CD14-positive monocyte (primary cell): ENCODE data around the gene FLRT1. TPM values are rescaled to one million over a fixed set of nuclear protein-coding genes. Genes with fewer than 3 reads are reported as not detected.

Experiments
- DNase-seq, 3 donors: peaks; one replicate each; pipeline ENCODE4 v3.0.0-alpha.2; 2011 to 2022
- H2AFZ ChIP-seq: 2 replicates; pipeline ENCODE4 v1.6.0; 2012; ENCODE audit warnings: mild to moderate bottlenecking, low read depth, low read length, inconsistent platforms; ENCODE audit not compliant: insufficient read depth, poor library complexity, severe bottlenecking
- H3K27ac ChIP-seq, 2 donors: 1 replicate in 1 of 2; 2 replicates in 1 of 2; pipeline ENCODE4 v1.5.1; 2012 to 2013; ENCODE audit warnings: low read length in 2 of 2, control low read depth in 1 of 2, inconsistent platforms in 1 of 2, low read depth in 1 of 2, mild to moderate bottlenecking in 1 of 2
- H3K27me3 ChIP-seq, 2 donors: one replicate each; pipeline versions ENCODE4 v1.6.0 to v1.6.1; 2011 to 2013; ENCODE audit warnings: low read length in 2 of 2; ENCODE audit not compliant: control insufficient read depth in 2 of 2, insufficient read depth in 2 of 2
- H3K36me3 ChIP-seq, 2 donors: replicated peaks in 1 of 2; 1 replicate in 1 of 2; 2 replicates in 1 of 2; pipeline versions ENCODE4 v1.5.1 to v1.6.1; 2012 to 2013; ENCODE audit warnings: low read length in 2 of 2, control low read depth in 1 of 2, inconsistent platforms in 1 of 2, mild to moderate bottlenecking in 1 of 2; ENCODE audit not compliant: insufficient read depth in 2 of 2, control insufficient read depth in 1 of 2
- H3K4me1 ChIP-seq, 2 donors: 1 replicate in 1 of 2; 2 replicates in 1 of 2; pipeline versions ENCODE4 v1.5.1 to v1.6.1; 2012 to 2013; ENCODE audit warnings: low read length in 2 of 2, control low read depth in 1 of 2, inconsistent platforms in 1 of 2, mild to moderate bottlenecking in 1 of 2, moderate library complexity in 1 of 2; ENCODE audit not compliant: insufficient read depth in 2 of 2, control insufficient read depth in 1 of 2
- H3K4me2 ChIP-seq: replicated peaks from 2 replicates; pipeline ENCODE3; 2012; ENCODE audit warnings: low read length, moderate library complexity, mild to moderate bottlenecking; ENCODE audit not compliant: poor library complexity, severe bottlenecking; ENCODE audit errors: extremely low read depth
- H3K4me3 ChIP-seq, 3 experiments: fragments of 200-600 bp in 1 of 3; sonication (generic) in 1 of 3; replicated peaks in 1 of 3; 1 replicate in 2 of 3; 2 replicates in 1 of 3; pipeline ENCODE4 v1.5.1; 2011 to 2013; ENCODE audit warnings: low read length in 3 of 3, mild to moderate bottlenecking in 3 of 3, control low read depth in 2 of 3, low read depth in 2 of 3, inconsistent platforms in 1 of 3, moderate library complexity in 1 of 3
- H3K79me2 ChIP-seq: 2 replicates; pipeline ENCODE4 v1.6.0; 2012; ENCODE audit warnings: mild to moderate bottlenecking, control low read depth, inconsistent platforms, low read length, moderate library complexity; ENCODE audit not compliant: insufficient read depth
- H3K9ac ChIP-seq: 2 replicates; pipeline ENCODE4 v1.6.0; 2017; ENCODE audit warnings: low read length, mild to moderate bottlenecking; ENCODE audit not compliant: insufficient read depth, poor library complexity, severe bottlenecking
- H3K9me3 ChIP-seq, 2 donors: replicated peaks in 1 of 2; 1 replicate in 1 of 2; 2 replicates in 1 of 2; pipeline versions ENCODE4 v1.5.1 to v1.6.1; 2012 to 2013; ENCODE audit warnings: low read length in 2 of 2, control low read depth in 1 of 2; ENCODE audit not compliant: control insufficient read depth in 1 of 2, insufficient read depth in 1 of 2
- H4K20me1 ChIP-seq: 2 replicates; pipeline ENCODE4 v1.6.0; 2012; ENCODE audit warnings: mild to moderate bottlenecking, low read length, control low read depth, moderate library complexity; ENCODE audit not compliant: insufficient read depth
- H3K27ac Mint-ChIP-seq, 7 donors: one replicate each; pipeline ENCODE4 v1.8.0; 2020; ENCODE audit warnings: mild to moderate bottlenecking in 7 of 7, mixed read lengths in 7 of 7, moderate library complexity in 6 of 7, inconsistent platforms in 2 of 7
- H3K27me3 Mint-ChIP-seq, 3 donors: one replicate each; pipeline ENCODE4 v1.8.0; 2021 to 2022; ENCODE audit warnings: low read depth in 3 of 3, mild to moderate bottlenecking in 3 of 3, mixed read lengths in 3 of 3, moderate library complexity in 3 of 3, inconsistent platforms in 1 of 3
- H3K36me3 Mint-ChIP-seq, 2 donors: one replicate each; pipeline ENCODE4 v1.8.0; 2020; ENCODE audit warnings: mixed read lengths in 2 of 2, inconsistent platforms in 1 of 2, mild to moderate bottlenecking in 1 of 2
- H3K4me1 Mint-ChIP-seq: one replicate; pipeline ENCODE4 v1.8.0; 2020; ENCODE audit warnings: mild to moderate bottlenecking, mixed read lengths
- H3K4me3 Mint-ChIP-seq, 2 donors: one replicate each; pipeline ENCODE4 v1.8.0; 2020; ENCODE audit warnings: mild to moderate bottlenecking in 2 of 2, mixed read lengths in 2 of 2, moderate library complexity in 1 of 2
- H3K9me3 Mint-ChIP-seq, 7 donors: one replicate each; pipeline ENCODE4 v1.8.0; 2020 to 2022; ENCODE audit warnings: mixed read lengths in 7 of 7, mild to moderate bottlenecking in 6 of 7, moderate library complexity in 6 of 7, inconsistent platforms in 2 of 7
- WGBS: methylation state at CpG from one replicate; pipeline ENCODE4 v1.1.5; 2013; ENCODE audit warnings: missing lambda C conversion rate; ENCODE audit not compliant: insufficient coverage; 5-methylcytosine and 5-hydroxymethylcytosine counted together
- intact Hi-C, 2 donors: fragments of 100-400 bp; cut with micrococcal nuclease; formaldehyde crosslinking; loops; one replicate each; pipeline versions ENCODE4 v1.15.0 to v1.15.1; 2023
- polyA plus RNA-seq, 3 donors: library from polyadenylated mRNA; depleted of rRNA in 1 of 3; unstranded in 2 of 3; stranded (reverse) in 1 of 3; fragments of 300-500 nt in 2 of 3; fragments of >200 nt in 1 of 3; fragmentation: Illumina TruSeq in 2 of 3; gene quantifications; 1 replicate in 2 of 3; 2 replicates in 1 of 3; pipeline ENCODE4 v1.2.3, GENCODE V29; 2012 to 2021
- TF ChIP-seq, protein P1 (sequence below): fragments of 200-600 bp; IDR thresholded peaks from one replicate; pipeline ENCODE4 v1.8.0; 2022; ENCODE audit warnings: antibody characterized with exemption, mild to moderate bottlenecking

Gene FLRT1
- polyA plus RNA-seq, 3 donors = not detected

GRCh38 chr11:64026575-64027205 is 9.0 kb upstream of the FLRT1 start:
- Histone ChIP-seq H3K4me2 (no peak overlapping the region), H4K20me1 (no peaks in the 10 kb centered on the region), H3K27me3 (no peaks in the 10 kb centered on the region), H3K27ac (no peak overlapping the region), H3K9ac (no peak overlapping the region), H3K4me1 (peaks cover 23 to 25% of the 10 kb centered on the region in 2 donors), H2AFZ (no peak overlapping the region), H3K36me3 (no peaks in the 10 kb centered on the region), H3K9me3 (no peaks in the 10 kb centered on the region), H3K4me3 (no peak overlapping the region), H3K79me2 (no peaks in the 10 kb centered on the region)
- H3K27ac Mint-ChIP-seq = peak overlapping the region in 2 of 7 donors; percentile 32 to 55
- no peaks in the 10 kb centered on the region for H3K9me3 Mint-ChIP-seq
- H3K4me3 Mint-ChIP-seq = no peak overlapping the region
- intact Hi-C loops = no loop called here
- DNase-seq = no peak
- H3K36me3 Mint-ChIP-seq = no peaks in the 10 kb centered on the region
- peaks cover 20% of the 10 kb centered on the region for H3K4me1 Mint-ChIP-seq
- 100% methylated on average over 2 of the region's 7 CpGs for WGBS
- peaks cover 4 to 8% (median 5%) of the 10 kb centered on the region in 3 donors for H3K27me3 Mint-ChIP-seq
- TF ChIP-seq, protein P1, sequence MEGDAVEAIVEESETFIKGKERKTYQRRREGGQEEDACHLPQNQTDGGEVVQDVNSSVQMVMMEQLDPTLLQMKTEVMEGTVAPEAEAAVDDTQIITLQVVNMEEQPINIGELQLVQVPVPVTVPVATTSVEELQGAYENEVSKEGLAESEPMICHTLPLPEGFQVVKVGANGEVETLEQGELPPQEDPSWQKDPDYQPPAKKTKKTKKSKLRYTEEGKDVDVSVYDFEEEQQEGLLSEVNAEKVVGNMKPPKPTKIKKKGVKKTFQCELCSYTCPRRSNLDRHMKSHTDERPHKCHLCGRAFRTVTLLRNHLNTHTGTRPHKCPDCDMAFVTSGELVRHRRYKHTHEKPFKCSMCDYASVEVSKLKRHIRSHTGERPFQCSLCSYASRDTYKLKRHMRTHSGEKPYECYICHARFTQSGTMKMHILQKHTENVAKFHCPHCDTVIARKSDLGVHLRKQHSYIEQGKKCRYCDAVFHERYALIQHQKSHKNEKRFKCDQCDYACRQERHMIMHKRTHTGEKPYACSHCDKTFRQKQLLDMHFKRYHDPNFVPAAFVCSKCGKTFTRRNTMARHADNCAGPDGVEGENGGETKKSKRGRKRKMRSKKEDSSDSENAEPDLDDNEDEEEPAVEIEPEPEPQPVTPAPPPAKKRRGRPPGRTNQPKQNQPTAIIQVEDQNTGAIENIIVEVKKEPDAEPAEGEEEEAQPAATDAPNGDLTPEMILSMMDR = no peak

GRCh38 chr11:64027651-64028397 is 7.9 kb upstream of the FLRT1 start:
- DNase-seq = peak; percentile 31 to 32 (median 32)
- H3K9me3 Mint-ChIP-seq = no peaks in the 10 kb centered on the region
- Histone ChIP-seq H3K27ac (peak overlapping the region; percentile 67 to 73), H3K4me2 (peak overlapping the region; percentile 94), H3K4me1 (peaks cover 23 to 25% of the 10 kb centered on the region in 2 donors), H4K20me1 (no peaks in the 10 kb centered on the region), H3K27me3 (peaks cover 0 to 2% of the 10 kb centered on the region in 2 donors), H3K9me3 (no peaks in the 10 kb centered on the region), H3K4me3 (peak overlapping the region; percentile 3 to 80 (median 41)), H2AFZ (peak overlapping the region; percentile 85), H3K36me3 (no peaks in the 10 kb centered on the region), H3K9ac (peak overlapping the region; percentile 59), H3K79me2 (no peaks in the 10 kb centered on the region)
- WGBS = 4% methylated on average over 10 of the region's 20 CpGs
- peaks cover 22% of the 10 kb centered on the region for H3K4me1 Mint-ChIP-seq
- H3K27me3 Mint-ChIP-seq = peaks cover 6 to 10% (median 9%) of the 10 kb centered on the region in 3 donors
- intact Hi-C loops = no loop called here
- H3K36me3 Mint-ChIP-seq = no peaks in the 10 kb centered on the region
- H3K4me3 Mint-ChIP-seq = peak overlapping the region; percentile 67 to 70
- TF ChIP-seq, protein P1 = no peak
- peak overlapping the region in 6 of 7 donors; percentile 37 to 83 (median 59) for H3K27ac Mint-ChIP-seq
